Karpas-422 (cell line): ENCODE measurements around the gene NECTIN4. TPM values are rescaled to one million over a fixed set of nuclear protein-coding genes. Genes with fewer than 3 reads are reported as not detected.

ENCODE experiments used
- DNase-seq: peaks from one replicate; pipeline ENCODE4 v3.0.0-alpha.2; 2015
- H2AFZ ChIP-seq: fragments of 200-600 bp; sonication (generic); 2 replicates; pipeline ENCODE4 v1.6.1; 2014; ENCODE audit warnings: antibody characterized with exemption, low read length, mixed read lengths
- H3K27ac ChIP-seq: fragments of 200-600 bp; sonication (generic); 2 replicates; pipeline ENCODE4 v1.5.1; 2014; ENCODE audit warnings: mild to moderate bottlenecking, low read length, moderate library complexity
- H3K27me3 ChIP-seq: fragments of 200-600 bp; sonication (generic); 2 replicates; pipeline ENCODE4 v1.6.1; 2014; ENCODE audit warnings: low read length, mixed read lengths
- H3K36me3 ChIP-seq: fragments of 200-600 bp; sonication (generic); 2 replicates; pipeline ENCODE4 v1.6.1; 2014; ENCODE audit warnings: low read length, mixed read lengths; ENCODE audit not compliant: insufficient read depth
- H3K4me1 ChIP-seq: fragments of 200-600 bp; sonication (generic); 2 replicates; pipeline ENCODE4 v1.6.1; 2014; ENCODE audit warnings: mild to moderate bottlenecking, low read length, mixed read lengths
- H3K4me2 ChIP-seq: fragments of 200-600 bp; sonication (generic); 2 replicates; pipeline ENCODE4 v1.6.1; 2014; ENCODE audit warnings: low read length, low read depth, mild to moderate bottlenecking; ENCODE audit not compliant: poor library complexity, severe bottlenecking
- H3K4me3 ChIP-seq: fragments of 200-600 bp; sonication (generic); 2 replicates; pipeline ENCODE4 v1.5.1; 2014; ENCODE audit warnings: mild to moderate bottlenecking, antibody characterized with exemption, low read length, mixed read lengths
- H3K79me2 ChIP-seq: fragments of 200-600 bp; sonication (generic); 2 replicates; pipeline ENCODE4 v1.6.1; 2014; ENCODE audit warnings: mild to moderate bottlenecking, low read length, mixed read lengths
- H3K9ac ChIP-seq: fragments of 200-600 bp; sonication (generic); 2 replicates; pipeline ENCODE4 v1.6.0; 2014; ENCODE audit warnings: low read length
- H3K9me2 ChIP-seq: fragments of 200-600 bp; sonication (generic), shearing (Covaris generic); replicated peaks from 2 replicates; pipeline ENCODE4 v1.6.0; 2014; ENCODE audit warnings: mild to moderate bottlenecking, low read length, moderate library complexity; ENCODE audit not compliant: insufficient read depth
- H3K9me3 ChIP-seq: fragments of 300-700, 200-600 bp; sonication (generic); 2 replicates; pipeline ENCODE4 v1.6.1; 2014; ENCODE audit warnings: low read length, mixed read lengths
- H4K20me1 ChIP-seq: fragments of 200-600 bp; sonication (generic); 2 replicates; pipeline ENCODE4 v1.6.1; 2014; ENCODE audit warnings: mild to moderate bottlenecking, antibody characterized with exemption, low read length, low read depth; ENCODE audit not compliant: insufficient read depth
- total RNA-seq: library from RNA; depleted of rRNA; stranded (reverse); fragments of >200 nt; shearing (Covaris generic); gene quantifications from 2 replicates; pipeline ENCODE4 v1.2.3, GENCODE V29; 2014; ENCODE audit warnings: low replicate concordance

NECTIN4 gene
- total RNA-seq, 1 experiment from 2014 or later, result not detected

- no peaks in the 10 kb centered on the region for H3K4me1 ChIP-seq
- H3K27me3 ChIP-seq, result no peaks in the 10 kb centered on the region
Observed at GRCh38 chr1:161076410-161076809, 12.9 kb downstream of the NECTIN4 start.

DNA sequence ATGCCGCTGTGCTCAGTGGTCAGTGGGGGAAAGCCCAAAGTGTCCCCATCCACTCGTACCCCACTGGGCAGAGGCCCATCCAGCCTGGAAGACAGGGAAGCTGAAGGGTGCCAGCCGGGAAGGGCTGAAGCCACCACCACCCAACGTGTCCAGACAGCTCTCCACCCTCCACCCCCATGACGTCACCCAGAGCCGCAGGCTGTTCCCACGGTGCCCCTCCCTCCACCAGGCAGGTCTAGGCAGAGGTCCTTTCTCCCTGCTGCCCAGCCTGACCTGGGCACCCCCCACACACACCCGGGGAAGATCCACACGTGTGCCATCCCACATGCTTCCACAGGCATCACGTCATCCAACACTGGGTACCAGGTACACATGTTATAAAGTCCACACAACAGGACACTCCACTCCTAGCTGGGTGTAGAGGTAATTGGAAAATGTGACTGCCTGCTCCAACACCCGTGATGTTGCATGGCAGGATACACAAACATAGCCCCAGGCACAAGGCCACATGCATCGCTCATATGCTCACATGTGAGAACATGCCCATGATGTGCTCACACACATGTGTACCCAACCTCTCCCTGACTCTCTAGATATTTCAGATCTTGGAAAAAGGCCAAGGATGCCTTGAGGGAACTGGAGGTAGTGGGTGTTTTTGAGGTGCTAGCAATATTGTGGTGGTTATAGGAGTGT is 14.5 kb downstream of the NECTIN4 start:
- H3K36me3 ChIP-seq, result no peaks in the 10 kb centered on the region
- H3K9me2 ChIP-seq, result no peaks in the 10 kb centered on the region
- 0 out of 2 replicates have a peak, but pooled peaks cover 3% of the 10 kb centered on the region for H3K79me2 ChIP-seq
- DNase-seq, result no peak
- peaks cover 10% of the 10 kb centered on the region for H3K4me1 ChIP-seq
- H3K9ac ChIP-seq, result no peak overlapping the region
- H2AFZ ChIP-seq, result no peak overlapping the region
- H3K4me2 ChIP-seq, result no peak overlapping the region
- no peaks in the 10 kb centered on the region for H3K27me3 ChIP-seq
- H3K27ac ChIP-seq, result no peak overlapping the region
- no peaks in the 10 kb centered on the region for H4K20me1 ChIP-seq
- no peak overlapping the region for H3K4me3 ChIP-seq
- H3K9me3 ChIP-seq, result no peaks in the 10 kb centered on the region

More at GRCh38 chr1:161076410-161076809, 12.9 kb downstream of the NECTIN4 start:
- Histone ChIP-seq H3K36me3 (no peaks in the 10 kb centered on the region), H3K9ac (no peak overlapping the region), H2AFZ (no peak overlapping the region), H3K4me3 (no peak overlapping the region), H3K4me2 (no peak overlapping the region), H3K9me2 (no peaks in the 10 kb centered on the region), H3K27ac (no peak overlapping the region), H4K20me1 (no peaks in the 10 kb centered on the region), H3K79me2 (no peaks in the 10 kb centered on the region), H3K9me3 (no peaks in the 10 kb centered on the region)
- DNase-seq, result no peak

DNA sequence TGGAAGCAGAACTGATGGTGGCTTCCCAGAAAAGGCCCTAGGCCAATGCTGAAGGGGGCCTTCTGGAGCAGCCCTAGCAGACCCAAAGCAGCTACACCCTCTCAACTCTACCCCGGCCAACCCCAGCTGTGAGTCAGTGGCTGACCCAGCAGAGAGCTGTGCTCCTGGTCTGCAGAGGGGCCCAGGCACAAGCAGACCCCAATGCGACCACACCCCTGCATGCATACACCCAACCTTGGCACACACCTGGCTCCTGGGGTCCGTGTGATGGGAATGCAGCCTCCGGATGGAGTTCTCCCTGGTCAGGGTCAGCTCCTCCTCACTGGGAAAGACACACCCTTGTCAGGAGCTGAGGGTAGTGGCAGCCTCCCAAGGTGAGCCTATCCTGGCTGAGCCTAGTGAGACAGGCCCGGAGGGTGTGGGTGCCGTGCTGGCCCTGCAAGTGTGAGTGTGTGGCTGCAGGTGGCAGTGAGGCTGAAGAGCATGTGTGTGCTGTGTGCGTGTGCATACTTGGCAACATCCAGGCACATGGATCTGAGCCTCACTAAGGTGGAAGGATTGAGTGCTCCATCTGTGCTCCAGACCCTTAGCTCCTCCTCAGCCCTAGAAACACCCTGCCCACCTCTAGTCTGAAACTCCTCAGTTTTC is 15.8 kb downstream of the NECTIN4 start:
- no peaks in the 10 kb centered on the region for H3K36me3 ChIP-seq
- peak; percentile 52 for DNase-seq
- H3K9ac ChIP-seq, result no peak overlapping the region
- no peak overlapping the region for H3K27ac ChIP-seq
- H3K79me2 ChIP-seq, result peaks cover 14% of the 10 kb centered on the region
- no peaks in the 10 kb centered on the region for H3K27me3 ChIP-seq
- H3K4me2 ChIP-seq, result no peak overlapping the region
- no peak overlapping the region for H2AFZ ChIP-seq
- no peaks in the 10 kb centered on the region for H3K9me2 ChIP-seq
- H3K4me1 ChIP-seq, result peaks cover 13% of the 10 kb centered on the region
- no peaks in the 10 kb centered on the region for H3K9me3 ChIP-seq
- no peaks in the 10 kb centered on the region; the same call in 1 of the 2 replicates for H4K20me1 ChIP-seq
- no peak overlapping the region for H3K4me3 ChIP-seq

DNA sequence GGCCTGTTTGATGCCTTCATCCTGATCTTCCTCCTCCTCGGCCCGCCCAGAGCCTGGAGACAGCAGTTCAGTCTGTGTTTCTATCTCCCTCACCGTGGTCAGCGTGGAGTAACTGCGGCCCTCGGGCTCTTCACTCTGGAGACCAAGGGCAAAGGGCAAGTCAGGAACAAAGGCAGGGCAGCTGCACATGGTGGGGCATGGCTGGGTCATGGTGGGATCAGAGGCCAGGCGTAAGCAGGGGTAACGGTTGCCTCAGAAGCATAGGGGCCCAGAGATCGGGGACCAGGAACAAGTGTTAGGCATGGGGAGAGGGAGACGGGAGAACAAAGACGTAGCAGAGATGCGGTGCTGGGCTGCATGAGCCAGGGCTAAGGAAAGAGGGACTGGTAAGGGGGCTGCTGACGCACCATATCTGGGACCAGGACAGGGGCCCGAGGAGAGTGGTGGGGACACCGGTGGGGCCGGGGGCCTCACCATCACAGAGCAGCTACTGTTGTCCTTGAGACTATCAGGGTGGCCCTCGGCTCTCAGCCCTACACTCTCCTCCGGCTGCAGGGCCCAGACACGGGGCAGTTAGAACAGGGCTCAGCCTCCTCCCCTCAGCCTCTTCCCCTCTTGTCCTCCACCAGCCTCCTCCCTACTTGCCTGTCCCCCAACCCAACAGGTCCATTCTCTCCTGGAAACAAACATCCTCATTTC is 16.5 kb downstream of the NECTIN4 start:
- Histone ChIP-seq H3K36me3 (no peaks in the 10 kb centered on the region), H3K4me1 (peaks cover 20% of the 10 kb centered on the region), H3K9me3 (no peaks in the 10 kb centered on the region), H4K20me1 (no peaks in the 10 kb centered on the region; the same call in 1 of the 2 replicates), H3K4me3 (no peak overlapping the region), H3K9ac (no peak overlapping the region), H3K9me2 (no peaks in the 10 kb centered on the region), H2AFZ (no peak overlapping the region), H3K79me2 (peaks cover 21% of the 10 kb centered on the region), H3K27ac (no peak overlapping the region), H3K27me3 (no peaks in the 10 kb centered on the region), H3K4me2 (no peak overlapping the region)
- DNase-seq, result no peak

DNA sequence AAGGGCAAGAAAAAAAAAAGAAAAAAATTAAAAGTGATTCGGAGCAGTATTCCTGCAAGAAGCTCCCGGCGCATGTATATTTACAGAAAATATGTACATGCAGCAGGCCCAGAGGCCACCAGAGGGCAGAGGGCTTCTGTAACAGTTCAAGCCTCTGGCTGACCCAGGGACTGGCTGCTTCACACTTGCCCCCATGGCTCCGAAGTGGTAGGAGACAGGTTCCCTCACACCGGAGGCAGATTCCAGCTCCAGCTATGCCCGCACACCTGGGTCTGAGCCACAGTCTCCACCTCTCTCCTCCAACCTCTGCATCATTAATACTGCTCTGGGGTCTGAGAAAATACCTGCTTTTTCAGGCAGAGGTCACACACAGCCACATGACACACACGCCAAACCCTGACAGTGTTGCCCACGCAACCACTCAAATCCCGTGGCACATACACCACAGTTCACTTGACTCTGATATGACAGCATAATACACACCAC is 17.4 kb downstream of the NECTIN4 start:
- H3K9ac ChIP-seq, result no peak overlapping the region
- H3K9me2 ChIP-seq, result no peaks in the 10 kb centered on the region
- DNase-seq, result peak; percentile 78
- H3K4me2 ChIP-seq, result no peak overlapping the region
- H3K27me3 ChIP-seq, result no peaks in the 10 kb centered on the region
- no peak overlapping the region for H2AFZ ChIP-seq
- no peak overlapping the region for H3K27ac ChIP-seq
- H3K36me3 ChIP-seq, result peaks cover 2% of the 10 kb centered on the region; the same call in 1 of the 2 replicates
- no peaks in the 10 kb centered on the region; the same call in 1 of the 2 replicates for H4K20me1 ChIP-seq
- H3K79me2 ChIP-seq, result peaks cover 30% of the 10 kb centered on the region
- H3K9me3 ChIP-seq, result no peaks in the 10 kb centered on the region
- H3K4me3 ChIP-seq, result no peak overlapping the region
- H3K4me1 ChIP-seq, result peaks cover 26% of the 10 kb centered on the region

DNA sequence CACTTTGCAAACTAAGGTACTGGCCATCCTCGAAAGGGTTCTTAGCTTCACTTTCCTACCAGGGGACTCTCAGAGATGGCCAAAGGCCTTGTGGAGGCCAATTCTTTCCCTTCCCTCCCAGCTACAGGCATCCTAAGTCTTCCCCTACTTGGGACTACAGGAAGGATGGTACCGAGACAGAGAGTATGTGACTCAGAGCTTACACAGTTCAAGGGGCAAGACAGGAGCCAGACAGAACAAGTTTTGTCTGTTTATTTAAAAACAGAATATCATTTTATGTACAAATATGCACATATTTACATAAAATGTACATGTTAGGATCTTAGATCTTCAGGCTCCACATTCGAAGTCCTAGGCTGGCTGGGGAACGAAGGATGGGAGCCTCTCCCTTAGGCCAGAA is 18.6 kb downstream of the NECTIN4 start:
- Histone ChIP-seq H3K4me2 (peak overlapping the region; percentile 98), H3K9me3 (no peaks in the 10 kb centered on the region), H3K79me2 (peaks cover 41% of the 10 kb centered on the region), H2AFZ (0 out of 2 replicates have a peak overlapping the region, but pooled peaks have one; percentile 76), H3K27ac (peak overlapping the region; percentile 94; the same call in 1 of the 2 replicates), H3K9me2 (no peaks in the 10 kb centered on the region), H3K9ac (no peak overlapping the region), H3K4me3 (no peak overlapping the region), H3K27me3 (no peaks in the 10 kb centered on the region), H3K4me1 (peaks cover 30% of the 10 kb centered on the region), H4K20me1 (no peaks in the 10 kb centered on the region; the same call in 1 of the 2 replicates), H3K36me3 (peaks cover 6% of the 10 kb centered on the region; the same call in 1 of the 2 replicates)
- DNase-seq, result no peak

DNA sequence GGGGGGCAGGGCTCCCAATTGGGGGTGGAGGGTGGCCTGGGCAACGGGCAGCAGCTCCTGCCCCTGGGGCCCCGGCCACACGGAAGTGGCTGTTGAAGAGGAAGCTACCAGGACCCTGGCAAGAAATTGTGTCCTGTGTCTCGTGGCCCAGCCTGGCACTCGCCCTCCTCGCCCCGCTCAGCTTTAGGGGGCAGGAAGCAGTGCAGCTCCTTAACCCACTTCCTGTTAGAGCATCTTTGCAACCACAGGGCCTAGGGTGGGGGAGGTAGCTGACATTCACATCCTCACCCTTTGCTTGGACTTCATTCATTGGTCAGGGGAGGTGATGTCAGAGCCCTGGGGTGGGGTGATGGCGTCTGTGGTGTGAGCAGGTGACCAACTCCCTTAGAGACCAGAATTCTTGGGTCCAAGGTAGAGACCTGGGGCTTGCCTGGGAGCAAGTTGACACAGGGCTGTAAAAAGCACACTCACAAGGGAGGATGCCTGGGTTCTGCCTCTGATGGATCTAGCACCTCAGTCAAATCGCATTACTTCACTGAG is 19.6 kb downstream of the NECTIN4 start, which contains the start of gene ARHGAP30:
Gene ARHGAP30 (minus strand): TSS at position 161 of the 540 bp plus-strand sequence. CDS start 267 bp downstream, outside the sequence.
- peaks cover 48% of the 10 kb centered on the region for H3K79me2 ChIP-seq
- peak; percentile 96 for DNase-seq
- H4K20me1 ChIP-seq, result no peaks in the 10 kb centered on the region; the same call in 1 of the 2 replicates
- H3K4me2 ChIP-seq, result peak within 1 kb of the TSS; percentile 98
- peak within 1 kb of the TSS; percentile 99 for H3K9ac ChIP-seq
- no peaks in the 10 kb centered on the region for H3K27me3 ChIP-seq
- H2AFZ ChIP-seq, result peak within 1 kb of the TSS; percentile 87; the same call in 1 of the 2 replicates
- no peaks in the 10 kb centered on the region for H3K9me3 ChIP-seq
- H3K4me3 ChIP-seq, result peak within 1 kb of the TSS; percentile 97
- H3K27ac ChIP-seq, result peak within 1 kb of the TSS; percentile 94
- H3K9me2 ChIP-seq, result no peaks in the 10 kb centered on the region
- H3K4me1 ChIP-seq, result peaks cover 30% of the 10 kb centered on the region
- H3K36me3 ChIP-seq, result peaks cover 6% of the 10 kb centered on the region; the same call in 1 of the 2 replicates
